Adipocyte (in vitro differentiated cells): ENCODE measurements around the gene EIF2S2.

Experiments
- DNase-seq: peaks from one replicate; pipeline ENCODE4 v3.0.0-alpha.2; 2015; ENCODE audit warnings: low read depth
- H3K27me3 ChIP-seq: replicated peaks from 2 replicates; pipeline ENCODE4 v1.7.0; 2013; ENCODE audit warnings: mild to moderate bottlenecking, low read length, moderate library complexity; ENCODE audit not compliant: control insufficient read depth, insufficient read depth
- H3K36me3 ChIP-seq: 2 replicates; pipeline ENCODE4 v1.7.0; 2013; ENCODE audit warnings: low read length, mild to moderate bottlenecking, moderate library complexity; ENCODE audit not compliant: control insufficient read depth, insufficient read depth, severe bottlenecking
- H3K4me1 ChIP-seq: 2 replicates; pipeline ENCODE4 v1.7.0; 2013; ENCODE audit warnings: mild to moderate bottlenecking, low read length, moderate library complexity; ENCODE audit not compliant: control insufficient read depth, insufficient read depth
- H3K4me3 ChIP-seq: 2 replicates; pipeline ENCODE4 v1.7.0; 2013; ENCODE audit warnings: mild to moderate bottlenecking, low read length, moderate library complexity
- H3K9ac ChIP-seq: 2 replicates; pipeline ENCODE4 v1.7.0; 2013; ENCODE audit warnings: mild to moderate bottlenecking, low read length, moderate library complexity
- H3K9me3 ChIP-seq: 2 replicates; pipeline ENCODE4 v1.7.0; 2013; ENCODE audit warnings: mild to moderate bottlenecking, low read length, moderate library complexity; ENCODE audit not compliant: control insufficient read depth

Gene EIF2S2

GRCh38 chr20:34070859-34071258 is 41.2 kb downstream of the EIF2S2 start:
- H3K9ac ChIP-seq = no peak overlapping the region
- DNase-seq = no peak

GRCh38 chr20:34070079-34070439 is 42.0 kb downstream of the EIF2S2 start:
- Histone ChIP-seq H3K36me3 (peaks cover 14% of the 10 kb centered on the region), H3K9ac (no peak overlapping the region), H3K9me3 (no peaks in the 10 kb centered on the region), H3K4me1 (peaks cover 18% of the 10 kb centered on the region), H3K4me3 (no peak overlapping the region), H3K27me3 (no peaks in the 10 kb centered on the region)
- DNase-seq = no peak

More at GRCh38 chr20:34070859-34071258, 41.2 kb downstream of the EIF2S2 start:
- H3K4me1 ChIP-seq = peaks cover 10% of the 10 kb centered on the region
- no peak overlapping the region for H3K4me3 ChIP-seq
- peaks cover 14% of the 10 kb centered on the region for H3K36me3 ChIP-seq
- H3K27me3 ChIP-seq = no peaks in the 10 kb centered on the region
- H3K9me3 ChIP-seq = no peaks in the 10 kb centered on the region

GRCh38 chr20:34069341-34070078 is 42.5 kb downstream of the EIF2S2 start:
- H3K9ac ChIP-seq = no peak overlapping the region
- DNase-seq = peak; percentile 90
- H3K4me3 ChIP-seq = no peak overlapping the region
- peaks cover 14% of the 10 kb centered on the region for H3K36me3 ChIP-seq
- H3K9me3 ChIP-seq = no peaks in the 10 kb centered on the region
- H3K27me3 ChIP-seq = no peaks in the 10 kb centered on the region
- peaks cover 18% of the 10 kb centered on the region for H3K4me1 ChIP-seq

DNA sequence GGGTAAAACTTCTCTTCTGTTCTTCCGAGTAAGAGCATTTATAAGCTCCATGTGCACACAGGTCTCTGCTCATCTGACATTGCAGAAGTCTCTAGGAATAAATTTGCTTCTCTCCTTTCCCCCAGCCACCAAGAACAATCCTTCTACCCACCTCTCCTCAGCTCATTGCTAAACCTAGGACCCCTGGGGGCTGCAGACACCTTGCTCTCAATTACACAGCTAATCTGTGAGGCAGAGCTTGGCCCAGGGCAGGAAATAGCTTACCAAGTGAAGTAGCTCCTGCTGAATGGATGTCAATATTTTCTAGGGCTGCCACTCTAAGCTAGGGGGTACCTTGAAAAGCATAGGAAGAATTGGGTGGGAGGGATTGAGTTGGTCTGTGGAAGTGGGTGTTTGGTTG is 44.0 kb downstream of the EIF2S2 start:
- H3K9ac ChIP-seq = no peak overlapping the region
- no peak for DNase-seq
- H3K4me1 ChIP-seq = peaks cover 19% of the 10 kb centered on the region
- H3K36me3 ChIP-seq = peaks cover 4% of the 10 kb centered on the region
- H3K4me3 ChIP-seq = no peak overlapping the region
- no peaks in the 10 kb centered on the region for H3K9me3 ChIP-seq
- H3K27me3 ChIP-seq = no peaks in the 10 kb centered on the region

DNA sequence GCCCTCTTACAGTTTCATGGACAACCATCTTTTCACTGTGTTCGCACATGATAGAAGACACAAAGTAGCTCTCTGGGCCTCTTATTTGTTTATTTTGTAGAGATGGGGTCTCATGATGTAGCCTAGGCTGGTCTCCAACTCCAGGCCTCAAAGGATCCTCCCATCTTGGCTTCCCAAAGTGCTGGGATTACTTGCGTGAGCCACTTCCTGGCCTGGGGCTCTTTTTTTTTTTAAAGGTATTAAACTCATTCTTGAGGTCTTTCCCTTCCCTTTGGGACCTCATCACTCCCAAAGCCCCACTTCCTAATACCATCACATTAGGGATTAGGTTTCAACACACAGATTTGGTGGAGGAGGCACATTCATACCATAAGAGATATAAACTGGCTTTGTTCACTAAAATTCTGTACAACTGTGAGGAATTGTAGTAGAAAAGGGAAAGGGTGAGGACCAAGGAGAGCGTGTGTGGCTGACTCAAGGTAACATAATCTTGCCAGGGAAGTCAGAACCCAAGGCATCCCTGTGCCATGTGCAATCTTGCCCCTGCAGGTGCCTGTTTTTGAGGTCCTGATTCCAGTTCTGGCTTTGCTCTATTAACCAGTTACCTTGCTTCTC is 45.5 kb downstream of the EIF2S2 start:
- Histone ChIP-seq H3K4me1 (peaks cover 27% of the 10 kb centered on the region), H3K9ac (no peak overlapping the region), H3K4me3 (no peak overlapping the region), H3K27me3 (no peaks in the 10 kb centered on the region), H3K36me3 (no peaks in the 10 kb centered on the region), H3K9me3 (no peaks in the 10 kb centered on the region)
- DNase-seq = peak; percentile 82

- Histone ChIP-seq H3K36me3 (no peaks in the 10 kb centered on the region), H3K4me1 (peaks cover 34% of the 10 kb centered on the region), H3K4me3 (no peak overlapping the region), H3K27me3 (no peaks in the 10 kb centered on the region), H3K9me3 (no peaks in the 10 kb centered on the region), H3K9ac (no peak overlapping the region)
- peak; percentile 35 for DNase-seq
Measured at GRCh38 chr20:34065260-34065659, 46.8 kb downstream of the EIF2S2 start.

- no peaks in the 10 kb centered on the region for H3K27me3 ChIP-seq
- no peak overlapping the region for H3K9ac ChIP-seq
- no peaks in the 10 kb centered on the region for H3K36me3 ChIP-seq
- H3K4me1 ChIP-seq = peaks cover 28% of the 10 kb centered on the region
- H3K4me3 ChIP-seq = no peak overlapping the region
- DNase-seq = no peak
- H3K9me3 ChIP-seq = no peaks in the 10 kb centered on the region
Measured at GRCh38 chr20:34064286-34064685, 47.8 kb downstream of the EIF2S2 start.

DNA sequence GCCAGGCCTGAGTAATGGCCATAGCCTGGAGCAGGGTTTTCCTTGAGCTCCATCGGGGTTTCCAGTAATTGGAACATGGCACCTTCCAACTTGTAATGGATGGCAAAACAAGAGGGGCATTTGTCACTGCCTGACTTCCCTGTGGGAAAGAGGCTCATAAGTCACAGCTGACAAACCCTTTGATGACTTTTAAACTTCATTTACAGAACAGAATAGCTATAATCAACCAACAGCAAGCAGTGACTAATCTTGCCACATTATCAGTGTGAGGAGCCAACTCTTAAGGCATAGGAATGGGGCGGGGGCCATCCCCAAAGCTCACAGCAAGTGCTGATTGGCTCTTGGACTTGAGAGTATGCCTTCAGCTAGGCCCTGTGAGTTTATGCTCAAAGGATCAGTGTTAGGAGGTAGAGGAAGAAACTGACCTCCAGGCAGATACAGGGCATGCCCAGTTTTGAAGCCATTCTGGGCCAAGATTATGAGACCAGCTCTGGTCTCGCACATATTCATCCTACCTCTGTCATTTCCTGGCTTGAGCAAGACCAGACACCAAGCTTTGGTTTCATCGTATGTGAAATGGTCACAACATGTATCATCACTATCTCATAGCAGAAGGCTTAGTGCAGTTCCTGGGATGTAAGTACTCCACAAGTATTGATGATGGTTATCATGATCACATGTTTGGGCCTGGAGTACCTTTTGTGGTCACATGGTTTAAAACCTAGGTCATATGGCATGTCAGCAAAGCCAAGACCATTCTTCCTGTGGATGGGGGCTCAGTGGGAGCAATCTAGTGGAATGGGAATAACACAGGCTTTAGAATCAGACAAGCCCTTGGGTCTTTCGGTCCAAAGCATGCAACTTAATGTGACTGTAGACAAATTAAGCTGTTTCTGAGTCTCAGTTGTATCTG is 49.2 kb downstream of the EIF2S2 start:
- Histone ChIP-seq H3K9ac (no peak overlapping the region), H3K36me3 (no peaks in the 10 kb centered on the region), H3K27me3 (no peaks in the 10 kb centered on the region), H3K9me3 (no peaks in the 10 kb centered on the region), H3K4me1 (peaks cover 28% of the 10 kb centered on the region), H3K4me3 (no peak overlapping the region)
- DNase-seq = no peak

DNA sequence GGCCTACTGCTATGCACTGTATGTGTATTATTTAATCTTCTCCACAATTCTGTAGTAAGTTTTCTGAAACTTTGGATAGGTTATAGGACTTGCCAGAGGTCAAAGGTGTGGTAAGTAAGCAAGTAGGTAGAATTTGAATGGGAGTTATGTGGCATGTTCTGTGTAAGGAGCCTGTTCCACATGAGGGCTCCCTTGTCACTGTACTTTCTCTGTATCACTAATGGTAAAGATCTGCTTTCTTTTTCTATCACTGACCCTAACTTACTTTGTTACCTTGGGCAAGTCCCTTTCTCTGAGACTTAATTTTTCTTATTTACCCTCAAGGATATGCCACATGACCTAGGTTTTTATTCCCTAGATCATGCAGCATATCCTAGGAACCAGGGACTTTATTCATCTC is 50.3 kb downstream of the EIF2S2 start:
- no peak for DNase-seq
- H3K9ac ChIP-seq = no peak overlapping the region
- no peaks in the 10 kb centered on the region for H3K9me3 ChIP-seq
- H3K36me3 ChIP-seq = no peaks in the 10 kb centered on the region
- no peaks in the 10 kb centered on the region for H3K27me3 ChIP-seq
- no peak overlapping the region for H3K4me3 ChIP-seq
- H3K4me1 ChIP-seq = peaks cover 24% of the 10 kb centered on the region

DNA sequence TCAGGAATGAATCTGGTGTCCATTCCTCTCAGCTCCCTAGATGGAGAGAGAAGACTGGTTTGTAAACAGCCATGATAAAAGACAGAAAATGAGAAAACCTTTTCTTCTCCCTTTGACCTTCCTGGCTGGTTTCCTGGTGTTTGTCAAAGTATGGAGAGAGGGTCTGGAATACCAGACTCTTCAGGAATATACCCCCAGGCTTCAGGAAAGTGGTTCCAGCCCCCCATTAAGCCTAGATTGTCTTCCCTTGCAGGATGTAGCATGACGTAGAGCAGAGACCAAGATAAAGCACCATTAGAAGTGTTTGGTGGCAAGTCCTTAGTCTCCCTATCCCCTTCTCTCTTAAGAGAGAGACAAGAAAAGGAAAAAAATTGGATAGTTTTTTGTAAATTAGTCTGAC is 51.1 kb downstream of the EIF2S2 start:
- H3K9me3 ChIP-seq = no peaks in the 10 kb centered on the region
- H3K36me3 ChIP-seq = no peaks in the 10 kb centered on the region
- no peak for DNase-seq
- H3K4me1 ChIP-seq = peaks cover 24% of the 10 kb centered on the region
- H3K9ac ChIP-seq = no peak overlapping the region
- no peaks in the 10 kb centered on the region for H3K27me3 ChIP-seq
- no peak overlapping the region for H3K4me3 ChIP-seq

GRCh38 chr20:34058831-34059230 is 53.2 kb downstream of the EIF2S2 start:
- H3K36me3 ChIP-seq = no peaks in the 10 kb centered on the region
- H3K4me1 ChIP-seq = peaks cover 15% of the 10 kb centered on the region
- no peak overlapping the region for H3K4me3 ChIP-seq

More at GRCh38 chr20:34058831-34059230, 53.2 kb downstream of the EIF2S2 start:
- no peak overlapping the region for H3K9ac ChIP-seq
- H3K9me3 ChIP-seq = no peaks in the 10 kb centered on the region
- H3K27me3 ChIP-seq = no peaks in the 10 kb centered on the region
- DNase-seq = no peak
